NCI-H2171 treated with DMSO at 0.1 percent for 48 hours (cell line): Measurements from ENCODE around the gene CCDC13.
A peak's percentile ranks its signal among the peaks of the same experiment; 100 is the strongest.

Experiments
- DNase-seq: peaks from one replicate; lab custom pipeline; 2025; lab: John Stamatoyannopoulos, UW

CCDC13 gene

GRCh38 chr3:42799376-42799775, 26.3 kb upstream of the CCDC13 start:
- DNase-seq, result no peak

DNA sequence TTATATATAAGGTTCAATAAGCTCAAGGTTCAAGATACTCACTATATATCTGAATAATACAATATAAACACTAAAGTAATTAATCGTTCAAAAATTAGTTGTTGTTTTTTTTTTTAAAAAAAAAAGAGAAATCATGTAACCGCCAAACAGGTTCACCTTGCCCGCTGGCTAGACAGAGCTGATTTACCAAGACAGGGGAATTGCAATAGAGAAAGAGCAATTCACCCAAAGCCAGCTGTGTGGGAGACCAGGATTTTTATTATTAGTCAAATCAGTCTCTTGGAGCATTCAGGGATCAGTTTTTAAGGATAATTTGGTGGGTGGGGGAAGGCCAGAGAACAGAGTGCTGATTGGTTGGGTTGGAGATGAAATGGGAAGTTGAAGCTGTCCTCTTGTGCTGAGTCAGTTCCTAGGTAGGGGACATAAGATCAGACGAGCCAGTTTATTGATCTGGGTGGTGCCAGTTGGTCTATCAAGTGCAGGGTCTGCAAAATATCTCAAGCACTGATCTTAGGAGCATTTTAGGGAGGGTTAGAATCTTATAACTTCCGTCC, 23.4 kb upstream of the CCDC13 start:
- no peak for DNase-seq

- DNase-seq, result no peak
These were observed 22.6 kb upstream of the CCDC13 start for GRCh38 chr3:42795621-42796181.

DNA sequence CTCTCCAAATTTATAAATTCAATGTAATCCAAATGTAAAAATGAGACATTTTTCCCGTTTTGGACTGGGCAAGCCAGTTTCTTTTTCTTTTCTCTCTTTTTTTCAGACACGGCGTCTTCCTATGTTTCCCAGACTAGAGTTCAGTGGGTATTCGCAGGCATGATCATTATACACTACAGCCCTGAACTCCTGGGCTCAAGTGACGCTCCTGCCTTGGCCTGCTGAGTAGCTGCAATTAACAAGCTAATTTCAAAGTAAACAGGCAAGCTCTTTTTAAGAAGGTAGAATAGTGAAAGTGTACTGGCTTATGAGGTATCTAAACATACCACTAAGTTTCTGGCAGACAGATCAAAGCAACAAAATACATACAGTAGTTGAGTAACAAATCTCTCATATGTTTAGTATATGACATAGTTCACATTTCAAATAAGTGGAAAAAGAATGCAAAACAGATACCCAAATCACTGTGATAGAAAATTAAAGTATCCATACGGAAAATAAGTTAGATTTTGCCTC, 17.7 kb upstream of the CCDC13 start:
- DNase-seq, result no peak

- no peak for DNase-seq
These were observed 13.6 kb upstream of the CCDC13 start for GRCh38 chr3:42786631-42787030.

DNA sequence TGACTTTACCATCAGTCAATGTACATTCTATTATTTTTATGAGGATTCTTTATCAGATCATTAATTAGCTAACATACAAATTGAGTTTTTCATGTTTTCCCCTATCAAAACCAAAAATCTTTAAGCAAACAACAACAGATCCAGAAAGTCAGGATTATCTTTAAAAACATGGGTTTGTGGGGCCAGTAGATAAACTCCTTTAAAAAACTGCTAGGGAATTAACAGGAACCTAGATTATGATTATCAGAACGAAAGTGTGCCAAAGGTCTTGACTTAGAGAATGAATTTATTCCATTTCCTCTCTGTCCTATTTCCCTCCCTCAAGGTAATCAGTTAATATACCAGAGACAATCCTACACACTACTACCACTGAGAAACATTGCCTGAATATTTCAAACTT, 13.2 kb upstream of the CCDC13 start:
- DNase-seq, result no peak

GRCh38 chr3:42780892-42781700, 8.0 kb upstream of the CCDC13 start:
- DNase-seq, result peak; percentile 33

DNA sequence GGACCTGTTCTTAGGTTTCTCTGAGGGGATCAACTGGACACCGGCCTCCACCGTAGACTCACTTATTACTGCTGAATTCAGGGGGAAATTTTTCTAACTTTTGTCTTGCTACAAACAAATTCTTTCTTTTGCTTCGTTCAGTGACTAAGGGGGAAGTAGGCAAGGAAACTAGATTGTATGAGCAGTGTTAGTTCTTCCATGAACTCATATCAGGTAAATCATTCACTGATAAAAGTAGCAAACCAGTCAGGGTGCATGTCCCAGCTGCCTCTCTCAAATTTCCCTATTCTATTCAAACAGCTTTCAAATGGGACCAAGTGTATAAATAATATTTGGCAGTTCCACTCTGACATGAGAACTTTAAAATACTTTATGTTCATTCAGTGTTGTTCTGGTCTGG, 7.3 kb upstream of the CCDC13 start:
- DNase-seq, result no peak

- no peak for DNase-seq
These were observed 5.6 kb upstream of the CCDC13 start for GRCh38 chr3:42778644-42779043.

DNA sequence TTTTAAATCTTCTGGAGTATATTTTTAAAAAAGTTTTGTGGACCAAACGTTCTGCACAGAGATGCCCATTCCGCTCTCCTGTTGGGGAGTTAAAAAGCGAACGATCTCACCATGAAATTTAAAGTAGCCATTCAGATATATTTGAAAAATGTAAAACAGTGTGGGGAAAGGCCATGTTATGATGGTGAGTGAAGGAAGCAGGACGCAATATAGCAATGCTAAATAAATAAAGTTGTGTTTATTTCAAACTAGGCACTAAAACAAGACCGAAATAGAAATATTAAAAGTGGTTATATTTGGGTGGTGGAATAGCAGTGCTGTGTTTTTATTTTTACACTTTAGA, 327 bp upstream of the CCDC13 start:
- no peak for DNase-seq

GRCh38 chr3:42771271-42771670, 1.8 kb downstream of the CCDC13 start:
- no peak for DNase-seq

- DNase-seq, result no peak
These were observed 3.4 kb downstream of the CCDC13 start for GRCh38 chr3:42769477-42770131.

GRCh38 chr3:42764561-42765295, 8.3 kb downstream of the CCDC13 start:
- no peak for DNase-seq

- no peak for DNase-seq
These were observed 8.9 kb downstream of the CCDC13 start for GRCh38 chr3:42764115-42764514.

- DNase-seq, result no peak
These were observed 10.0 kb downstream of the CCDC13 start for GRCh38 chr3:42763021-42763420.

DNA sequence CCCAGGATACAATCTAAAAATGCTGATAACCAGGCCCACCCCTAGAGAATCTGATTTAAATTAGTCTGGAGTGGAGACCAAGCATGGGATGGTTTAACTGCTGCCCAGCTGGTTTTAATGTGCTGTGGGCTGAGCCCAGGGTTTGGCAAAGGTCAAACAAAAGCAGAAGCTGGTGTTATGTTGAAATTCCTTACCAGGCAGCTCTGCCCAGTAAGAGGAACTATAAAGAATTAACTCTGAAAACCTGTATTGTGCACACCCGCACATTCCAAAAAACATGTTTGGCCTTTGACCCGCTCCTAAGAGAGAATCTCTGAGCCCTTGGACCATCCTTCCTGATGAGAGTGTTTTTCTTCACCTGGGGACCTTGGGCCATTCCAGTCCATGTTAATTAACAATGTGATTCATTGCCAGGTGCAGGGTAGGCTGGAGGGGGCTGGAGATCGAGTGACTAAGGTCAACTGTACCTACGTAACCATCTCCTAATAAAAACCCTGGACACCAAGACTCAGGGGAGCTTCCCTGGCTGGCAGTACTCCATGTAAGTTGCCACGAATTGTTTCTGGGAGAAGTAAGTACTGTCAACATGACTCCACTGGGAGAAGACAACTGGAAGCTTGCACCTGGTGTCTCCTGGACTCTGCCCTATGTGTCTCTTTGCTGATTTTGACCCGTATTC, 10.9 kb downstream of the CCDC13 start:
- no peak for DNase-seq

DNA sequence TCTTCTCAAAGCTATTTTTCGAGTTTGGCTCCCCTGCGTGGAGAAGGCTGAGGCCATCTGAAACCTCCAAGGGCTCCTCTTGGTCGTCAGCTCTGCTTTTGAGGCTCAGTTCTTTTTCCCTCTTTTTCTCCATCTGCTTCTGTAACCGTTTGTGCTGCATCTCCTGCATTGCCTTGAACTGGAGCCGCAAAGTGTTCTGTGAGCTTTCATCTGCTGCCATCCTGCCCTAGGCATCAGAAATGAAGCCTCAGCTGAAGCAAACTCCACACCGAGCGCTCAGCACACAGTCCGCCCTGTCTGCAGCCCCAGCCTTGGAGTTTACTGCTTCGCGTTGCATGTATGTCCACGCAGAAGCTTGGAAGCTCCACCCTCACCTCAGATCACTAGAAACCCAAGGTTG, 14.9 kb downstream of the CCDC13 start:
- DNase-seq, result no peak

DNA sequence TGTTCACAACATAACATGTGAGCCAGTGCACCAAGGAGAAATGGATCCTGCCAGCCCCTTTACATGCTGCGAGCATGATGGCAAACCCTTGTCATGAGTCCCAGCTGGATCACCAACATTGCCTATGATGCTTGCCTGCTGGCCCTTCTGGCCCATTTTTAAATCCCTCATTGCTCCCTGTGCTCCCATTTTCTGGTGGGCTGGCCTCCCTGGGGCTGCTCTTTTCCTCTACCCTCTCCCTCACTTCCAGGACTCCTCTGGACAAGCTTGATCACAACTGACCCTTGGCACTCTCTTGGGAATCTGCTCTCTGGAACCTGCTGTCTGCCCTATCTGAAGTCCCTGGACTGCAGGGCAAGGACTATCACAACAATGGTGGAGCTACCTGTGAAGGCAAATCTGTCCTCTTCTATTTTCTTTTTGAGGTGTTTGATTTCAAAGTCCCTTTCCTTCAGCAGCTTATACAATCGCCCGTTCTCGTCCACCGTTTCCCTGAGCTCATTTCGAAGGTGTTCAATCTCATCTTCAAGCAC, 16.3 kb downstream of the CCDC13 start:
- no peak for DNase-seq

DNA sequence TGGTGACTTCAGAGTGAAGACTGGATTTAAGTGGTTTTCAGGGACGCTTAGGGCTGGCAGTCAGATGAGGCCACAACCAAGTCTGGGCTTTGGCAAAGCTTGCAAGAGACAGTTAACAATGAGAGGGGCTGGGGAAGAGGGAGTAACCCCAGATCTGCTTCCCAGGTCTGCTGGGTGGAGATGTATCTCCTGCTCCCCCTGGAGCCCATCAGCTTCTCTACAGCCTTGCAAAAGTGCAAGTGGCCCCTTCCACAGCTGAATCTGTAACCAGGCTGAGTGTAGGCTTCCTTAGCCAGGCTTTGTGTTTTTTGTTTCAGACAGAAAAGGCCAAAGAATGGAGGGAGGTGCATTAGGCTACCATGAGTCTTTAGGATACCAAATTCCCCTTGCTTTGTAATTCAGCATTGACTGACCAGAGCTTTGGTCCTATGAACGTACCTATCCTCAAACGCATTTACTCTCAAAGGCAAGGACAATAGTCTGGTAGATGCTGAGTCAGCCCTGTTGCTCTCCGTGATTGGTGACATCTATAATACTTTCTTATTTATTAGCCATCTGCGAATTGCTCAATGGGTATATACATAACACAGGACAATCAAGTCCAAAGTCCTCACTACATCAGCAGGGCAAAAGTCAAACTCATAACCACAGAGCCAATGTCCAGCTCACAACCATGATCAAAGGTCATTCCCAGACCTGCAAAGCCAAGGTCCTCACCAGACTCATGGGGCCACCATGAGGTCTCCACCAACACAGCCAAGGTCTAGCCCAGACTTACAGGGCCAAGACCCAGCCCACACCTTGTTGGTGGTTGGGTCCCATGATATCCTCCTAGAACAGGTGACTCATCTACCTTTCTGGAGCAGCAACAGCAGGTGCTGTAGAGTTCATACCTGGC, 17.1 kb downstream of the CCDC13 start:
- peak; percentile 1 for DNase-seq

GRCh38 chr3:42753757-42754156, 19.3 kb downstream of the CCDC13 start:
- DNase-seq, result no peak
